Stimulated activated CD8-positive, alpha-beta memory T cell treated with anti-CD3 and anti-CD28 coated beads, Interleukin-7, amount 100 ng/mL, for 4 hours (primary cell): ENCODE measurements around the gene EMD.

Experiments
- DNase-seq, 2 donors: peaks; one replicate each; pipeline ENCODE4 v3.0.0-alpha.2; 2020; ENCODE audit warnings: low read depth in 2 of 2

Gene EMD

GRCh38 chrX:154419189-154419588 lies 40.1 kb downstream of the EMD start:
- no peak for DNase-seq

GRCh38 chrX:154419688-154420401 lies 40.8 kb downstream of the EMD start:
- no peak for DNase-seq

GRCh38 chrX:154420402-154420756 lies 41.3 kb downstream of the EMD start:
- no peak for DNase-seq

- DNase-seq: no peak
Measured at GRCh38 chrX:154426916-154427770, 48.0 kb downstream of the EMD start.

GRCh38 chrX:154428176-154429171 lies 49.4 kb downstream of the EMD start, which contains the start of gene ATP6AP1:
ATP6AP1 (plus strand) TSS chrX:154428677; CDS start chrX:154428693, 16 bp downstream.
- DNase-seq: peak; percentile 72 to 83

- no peak for DNase-seq
Measured at GRCh38 chrX:154429711-154430110, 50.6 kb downstream of the EMD start.

- no peak for DNase-seq
Measured at GRCh38 chrX:154430479-154430878, 51.4 kb downstream of the EMD start.

- DNase-seq: no peak
Measured at GRCh38 chrX:154430916-154431315, 51.8 kb downstream of the EMD start.
